HG02852 (cell line): ENCODE data around the gene COLGALT1.
"Not testable (repeated sequence)": the region's sequence is repeated elsewhere in the genome, so short reads cannot be mapped to it uniquely, and the experiment has no call there.

ENCODE experiments used
- ATAC-seq: cut with Tn5 transposase; IDR thresholded peaks from one replicate; pipeline ENCODE4 v1.9.1; 2021; ENCODE audit warnings: mild to moderate bottlenecking, moderate library complexity; ENCODE audit not compliant: unreplicated experiment

Gene COLGALT1

DNA sequence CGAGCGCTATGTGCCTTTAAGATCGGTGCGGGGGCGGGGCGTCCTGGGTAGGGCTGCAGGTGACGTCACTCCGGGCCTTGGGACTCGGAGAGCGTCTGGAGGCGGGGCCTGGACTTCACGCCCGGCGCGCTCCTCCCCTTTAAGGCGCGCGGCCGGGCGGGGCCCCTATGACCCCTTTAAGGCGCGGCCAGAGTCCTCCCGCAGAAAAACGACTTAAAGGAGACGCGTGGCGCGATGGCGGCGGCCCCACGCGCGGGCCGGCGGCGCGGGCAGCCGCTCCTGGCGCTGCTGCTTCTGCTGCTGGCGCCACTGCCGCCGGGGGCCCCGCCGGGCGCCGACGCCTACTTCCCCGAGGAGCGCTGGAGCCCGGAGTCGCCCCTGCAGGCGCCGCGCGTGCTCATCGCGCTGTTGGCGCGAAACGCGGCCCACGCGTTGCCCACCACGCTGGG lies at the start of gene COLGALT1:
Gene COLGALT1 (plus strand): TSS at position 170 of the 449 bp plus-strand sequence. CDS start 65 bp downstream, at position 235.
- peak; percentile 91 for ATAC-seq

DNA sequence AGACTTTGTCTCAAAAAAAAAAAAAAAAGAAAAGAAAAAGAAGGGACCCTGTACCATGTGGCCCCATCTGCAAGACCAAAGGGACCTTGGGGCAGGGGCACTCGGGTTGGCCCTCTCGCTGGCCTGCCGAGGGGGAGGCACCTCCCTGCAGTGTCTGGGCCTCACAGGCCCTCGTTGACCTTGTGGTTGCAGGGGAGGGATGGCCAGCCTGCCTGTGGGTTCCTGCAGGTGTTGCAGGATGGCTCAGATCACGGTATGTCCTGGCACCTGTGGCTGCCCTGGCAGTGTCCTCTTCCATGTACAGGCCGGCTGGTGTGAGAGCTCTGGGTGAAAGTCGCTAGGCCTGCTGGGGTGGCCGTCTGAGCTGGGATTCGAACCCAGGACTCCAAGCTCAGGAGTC lies 48.7 kb upstream of the COLGALT1 start:
- ATAC-seq, result no peak

DNA sequence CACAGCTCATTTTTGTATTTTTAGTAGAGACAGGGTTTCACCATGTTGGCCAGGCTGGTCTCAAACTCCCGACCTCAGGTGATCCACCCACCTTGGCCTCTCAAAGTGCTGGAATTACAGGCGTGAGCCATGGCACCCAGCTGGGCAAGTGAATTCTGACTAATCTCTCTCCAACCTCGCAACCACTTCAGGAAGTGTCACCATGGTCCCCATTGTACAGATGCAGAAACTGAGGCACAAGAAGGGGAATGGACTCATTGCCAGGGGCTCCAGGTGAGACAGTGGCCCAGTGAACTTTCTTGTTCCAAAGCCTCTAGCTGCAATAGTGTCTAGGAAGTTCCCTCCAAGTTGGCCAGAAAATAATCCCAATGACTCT lies 46.9 kb upstream of the COLGALT1 start:
- not testable (repeated sequence) for ATAC-seq

DNA sequence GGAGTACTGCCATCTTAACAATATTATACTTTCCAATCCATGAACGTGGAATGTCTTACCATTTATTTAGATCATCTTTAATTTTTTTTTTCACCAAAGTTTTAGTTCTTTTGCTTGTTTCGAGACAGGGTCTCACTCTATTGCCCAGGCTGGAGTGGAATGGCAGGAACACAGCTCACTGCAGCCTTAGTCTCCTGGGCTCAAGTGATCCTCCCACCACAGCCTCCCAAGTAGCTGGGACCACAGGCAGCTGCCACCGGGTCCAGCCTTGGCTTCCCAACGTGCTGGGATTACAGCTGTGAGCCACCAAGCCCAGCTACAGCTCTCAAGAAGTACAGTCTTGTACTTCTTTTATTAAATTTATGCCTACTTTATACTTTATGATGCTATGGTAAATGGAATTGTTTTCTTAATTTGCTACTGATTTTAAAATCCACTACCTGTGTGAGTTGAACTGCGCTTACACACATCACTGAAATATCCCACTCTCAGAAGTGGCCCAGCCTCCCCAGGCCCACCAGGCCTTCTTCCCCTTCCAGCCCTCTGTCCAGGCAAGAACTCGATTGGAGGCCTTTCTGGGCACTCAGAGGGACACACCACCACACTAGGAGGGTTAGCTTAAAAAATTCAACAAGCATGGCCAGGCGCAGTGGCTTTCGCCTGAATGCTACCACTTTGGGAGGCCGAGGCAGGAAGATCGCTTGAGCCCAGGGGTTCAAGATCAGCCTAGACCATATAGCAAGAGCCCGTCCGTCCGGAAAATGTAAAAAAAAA lies 45.0 kb upstream of the COLGALT1 start:
- no peak for ATAC-seq

DNA sequence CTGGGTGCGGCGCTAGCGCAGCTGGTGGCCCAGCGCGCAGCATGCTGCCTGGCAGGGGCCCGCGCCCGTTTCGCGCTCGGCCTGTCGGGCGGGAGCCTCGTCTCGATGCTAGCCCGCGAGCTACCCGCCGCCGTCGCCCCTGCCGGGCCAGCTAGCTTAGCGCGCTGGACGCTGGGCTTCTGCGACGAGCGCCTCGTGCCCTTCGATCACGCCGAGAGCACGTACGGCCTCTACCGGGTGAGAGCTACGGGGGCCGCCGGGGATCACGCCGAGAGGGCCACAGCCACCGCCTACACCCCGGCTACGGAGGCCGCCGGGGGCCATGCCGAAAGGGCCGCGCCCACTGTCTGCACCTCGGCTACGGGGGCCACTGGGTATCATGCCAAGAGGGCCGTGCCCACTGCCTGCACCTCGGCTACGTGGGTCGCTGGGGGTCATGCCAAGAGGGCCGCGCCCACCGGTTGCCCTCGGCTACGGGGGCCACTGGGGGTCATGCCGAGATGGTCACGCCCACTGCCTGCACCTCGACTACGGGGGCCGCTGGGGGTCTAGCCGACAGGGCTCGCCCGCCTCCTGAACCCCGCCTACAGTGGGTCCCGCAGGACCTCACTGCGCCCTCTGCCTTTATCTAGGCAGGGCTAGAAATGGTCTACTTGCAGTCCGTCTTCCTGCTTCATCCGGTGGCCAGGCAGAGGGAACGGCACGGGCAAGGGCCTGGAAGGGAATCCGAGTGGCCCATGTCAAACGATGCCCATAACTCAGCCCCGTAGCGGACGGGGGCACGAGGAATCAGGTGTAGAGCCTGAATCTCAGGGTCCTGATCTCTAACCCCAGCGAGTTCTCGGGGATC lies 43.5 kb upstream of the COLGALT1 start:
- peak; percentile 55 for ATAC-seq

DNA sequence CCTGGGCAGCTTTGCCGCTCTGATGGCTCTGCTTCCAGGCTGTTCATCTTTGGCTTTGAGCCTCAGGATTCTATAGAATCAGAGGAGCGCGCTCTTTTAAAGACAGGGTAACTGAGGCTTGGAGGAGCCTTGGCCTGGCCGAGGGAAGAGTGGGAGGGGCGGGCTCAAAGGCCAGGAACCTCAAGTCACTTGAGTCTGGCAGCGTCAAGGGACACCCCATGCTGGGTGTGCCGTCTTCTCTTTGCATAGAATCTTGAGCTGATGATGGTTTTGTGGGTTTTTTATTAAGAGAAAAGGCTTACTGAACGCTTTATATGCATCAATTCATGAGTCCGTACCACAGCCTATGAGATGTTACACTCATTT lies 42.9 kb upstream of the COLGALT1 start:
- no peak for ATAC-seq

DNA sequence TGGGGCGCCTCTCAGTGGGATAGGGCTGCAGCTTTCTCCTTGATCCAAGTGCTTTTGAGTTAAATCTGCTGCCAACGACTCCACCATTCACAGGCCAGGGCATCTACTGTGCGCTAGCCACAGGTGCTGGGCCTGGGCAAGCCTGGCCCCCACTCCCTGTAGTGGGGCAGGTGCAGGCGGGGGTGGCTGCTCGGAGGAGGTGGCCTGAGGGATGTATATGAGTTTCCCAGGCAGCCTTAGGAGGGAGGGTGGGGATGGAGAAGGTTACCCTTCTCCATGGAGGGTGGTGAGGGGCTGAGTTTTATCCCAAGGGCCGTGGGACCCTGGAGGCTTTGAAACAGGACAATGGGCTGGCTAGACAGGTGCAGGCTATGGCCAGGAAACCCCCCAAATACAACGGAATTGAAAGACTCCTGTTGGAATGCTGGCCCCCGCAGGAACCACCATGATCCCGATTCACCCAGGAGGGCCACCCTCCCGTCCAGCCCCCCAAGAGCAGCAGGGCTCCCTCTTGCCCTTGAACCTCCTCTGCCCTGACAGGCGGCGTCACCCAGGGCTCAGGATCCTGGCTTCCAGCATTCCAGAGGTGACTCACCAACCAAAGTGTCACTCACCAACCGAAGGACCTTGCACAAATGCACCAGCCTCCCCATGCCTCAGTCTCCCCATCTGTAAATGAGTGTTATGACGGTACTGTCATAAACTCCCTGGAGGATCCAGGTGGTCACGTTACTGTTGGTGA lies 39.9 kb upstream of the COLGALT1 start:
- no peak for ATAC-seq

DNA sequence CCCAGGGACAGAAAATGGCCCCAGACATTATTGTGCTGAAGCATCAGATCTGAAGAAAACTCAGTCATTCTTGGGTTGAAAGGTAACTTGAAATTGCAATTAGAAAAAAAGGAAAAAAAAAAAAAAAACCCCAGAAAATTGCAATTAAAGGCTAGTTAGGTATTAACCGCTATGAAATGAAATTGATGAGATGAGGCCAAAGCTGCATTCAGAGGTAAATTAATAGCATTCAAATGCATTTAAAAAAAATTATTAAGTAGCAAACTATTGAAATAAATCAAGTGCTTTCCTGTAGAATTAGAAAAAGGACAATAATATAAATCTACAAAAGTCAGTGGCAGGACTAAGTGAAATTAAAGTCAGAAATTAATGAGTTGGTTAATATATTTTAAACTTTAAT lies 37.6 kb upstream of the COLGALT1 start:
- ATAC-seq, result no peak

DNA sequence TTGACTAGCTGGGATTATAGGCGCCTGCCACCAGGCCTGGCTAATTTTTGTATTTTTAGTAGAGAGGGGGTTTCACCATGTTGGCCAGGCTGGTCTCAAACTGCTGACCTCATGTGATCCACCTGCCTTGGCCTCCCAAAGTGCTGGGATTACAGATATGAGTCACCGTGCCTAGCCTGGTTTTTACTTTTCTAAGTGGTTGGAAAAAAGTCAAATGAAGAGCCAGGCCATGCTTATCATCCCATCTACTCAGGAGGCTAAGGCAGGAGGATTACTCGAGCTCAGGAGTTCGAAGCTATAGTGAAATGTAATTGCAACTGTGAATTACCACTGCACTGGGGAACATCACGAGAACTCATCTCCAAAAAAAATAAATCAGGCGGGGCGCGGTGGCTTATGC lies 36.8 kb upstream of the COLGALT1 start:
- ATAC-seq, result not testable (repeated sequence)

DNA sequence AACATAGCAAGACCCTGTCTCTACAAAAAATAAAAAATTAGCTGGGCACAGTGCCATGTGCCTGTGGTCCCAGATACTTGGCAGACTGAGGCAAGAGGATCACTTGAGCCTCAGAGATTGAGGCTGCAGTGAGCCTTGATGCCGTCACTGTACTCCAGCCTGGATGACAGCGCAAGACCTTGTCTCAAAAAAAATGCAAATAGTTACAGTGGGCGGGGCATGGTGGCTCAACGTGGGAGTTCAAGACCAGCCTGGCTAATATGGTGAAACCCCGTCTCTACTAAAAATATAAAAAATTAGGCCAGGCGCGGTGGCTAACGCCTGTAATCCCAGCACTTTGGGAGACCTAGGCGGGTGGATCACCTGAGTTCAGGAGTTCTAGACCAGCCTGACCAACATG lies 35.5 kb upstream of the COLGALT1 start:
- ATAC-seq, result no peak

DNA sequence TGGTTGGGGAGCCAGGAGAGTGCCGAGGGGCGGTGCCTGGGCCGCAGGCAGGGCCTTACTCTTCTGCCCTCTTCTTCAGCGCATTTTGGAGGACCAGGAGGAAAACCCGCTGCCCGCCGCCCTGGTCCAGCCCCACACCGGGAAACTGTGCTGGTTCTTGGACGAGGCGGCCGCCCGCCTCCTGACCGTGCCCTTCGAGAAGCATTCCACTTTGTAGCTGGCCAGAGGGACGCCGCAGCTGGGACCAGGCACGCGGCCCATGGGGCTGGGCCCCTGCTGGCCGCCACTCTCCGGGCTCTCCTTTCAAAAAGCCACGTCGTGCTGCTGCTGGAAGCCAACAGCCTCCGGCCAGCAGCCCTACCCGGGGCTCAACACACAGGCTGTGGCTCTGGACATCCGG lies 34.6 kb upstream of the COLGALT1 start:
- ATAC-seq, result no peak

DNA sequence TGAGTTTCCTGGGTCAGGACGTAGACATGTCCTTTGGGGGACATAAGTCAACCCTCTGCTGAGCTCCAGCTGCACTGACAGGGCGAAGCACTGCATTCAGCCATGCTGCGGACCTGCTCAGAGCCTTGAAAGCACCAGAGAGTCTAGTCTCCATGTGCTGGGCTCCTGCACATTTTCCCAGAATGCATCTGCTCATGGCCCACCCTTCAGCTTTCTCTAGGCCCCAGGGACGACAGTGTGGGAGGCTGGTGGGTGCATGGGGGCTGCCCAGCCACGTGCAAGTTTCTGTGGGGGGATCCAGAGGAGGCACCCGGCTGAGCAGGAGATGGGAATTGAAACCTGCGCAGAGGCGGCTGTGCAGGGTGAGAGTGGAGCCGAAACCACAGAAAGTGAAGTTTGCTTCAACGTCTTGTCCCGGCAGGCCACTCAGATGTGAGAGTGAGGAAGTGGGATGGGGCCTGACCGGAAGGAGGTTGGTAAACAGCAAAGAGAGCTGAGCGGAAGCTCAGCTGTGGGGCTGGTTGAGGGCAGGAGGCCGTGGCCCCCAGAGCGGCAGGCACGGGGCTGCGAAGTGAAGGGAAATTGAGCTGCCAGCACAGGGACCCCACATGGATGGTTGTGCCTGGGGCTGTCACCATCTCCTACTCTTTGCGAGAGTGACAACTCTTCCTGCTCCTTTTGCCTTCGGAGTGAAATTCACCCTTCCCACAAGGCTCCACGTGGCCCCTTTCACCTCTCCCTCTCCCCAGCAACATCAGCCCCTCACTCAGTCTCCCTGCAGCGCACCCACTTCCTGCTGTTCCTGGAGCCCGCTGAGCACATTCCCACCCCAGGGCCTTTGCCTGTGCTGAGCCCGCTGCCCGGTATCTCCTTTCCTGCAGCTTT lies 32.2 kb upstream of the COLGALT1 start:
- ATAC-seq, result peak; percentile 72

DNA sequence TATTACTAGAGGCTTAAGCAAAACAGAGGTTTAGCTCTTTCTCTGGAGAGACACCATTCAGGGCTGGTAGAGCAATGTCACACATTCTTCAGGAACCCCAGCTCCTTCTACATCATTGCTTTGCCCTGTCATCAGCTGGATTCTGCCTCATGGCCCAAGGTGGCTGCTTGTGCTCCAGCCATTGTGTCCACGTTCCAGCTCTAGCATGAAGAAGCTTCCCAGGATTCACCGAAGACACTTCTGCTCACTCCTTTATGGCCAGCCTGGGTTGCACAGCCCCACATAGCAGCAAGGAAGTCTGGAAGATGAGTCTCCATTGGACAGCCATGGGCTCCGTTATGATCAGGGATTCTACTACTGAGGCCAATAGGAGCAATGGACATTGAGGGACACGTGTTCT lies 30.8 kb upstream of the COLGALT1 start:
- no peak for ATAC-seq

DNA sequence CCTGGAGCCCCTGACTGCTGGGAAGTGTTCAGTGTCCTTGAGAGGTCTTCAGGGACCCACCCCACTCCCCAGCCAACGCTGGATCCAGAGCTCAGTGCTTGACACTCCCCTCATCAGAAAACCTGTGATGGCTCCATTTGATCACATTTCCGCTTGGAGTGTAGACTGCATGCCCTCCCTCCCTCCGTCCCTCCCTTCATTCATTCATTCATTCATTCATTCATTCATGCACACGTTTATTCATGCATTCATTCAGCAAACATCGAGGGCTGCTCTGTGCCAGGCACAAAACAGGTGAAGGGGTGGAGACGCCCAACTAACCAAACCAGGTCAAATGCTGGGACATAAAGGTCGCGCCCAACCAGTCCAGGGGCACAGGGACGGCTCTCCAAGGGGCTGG lies 30.3 kb upstream of the COLGALT1 start:
- ATAC-seq, result no peak

DNA sequence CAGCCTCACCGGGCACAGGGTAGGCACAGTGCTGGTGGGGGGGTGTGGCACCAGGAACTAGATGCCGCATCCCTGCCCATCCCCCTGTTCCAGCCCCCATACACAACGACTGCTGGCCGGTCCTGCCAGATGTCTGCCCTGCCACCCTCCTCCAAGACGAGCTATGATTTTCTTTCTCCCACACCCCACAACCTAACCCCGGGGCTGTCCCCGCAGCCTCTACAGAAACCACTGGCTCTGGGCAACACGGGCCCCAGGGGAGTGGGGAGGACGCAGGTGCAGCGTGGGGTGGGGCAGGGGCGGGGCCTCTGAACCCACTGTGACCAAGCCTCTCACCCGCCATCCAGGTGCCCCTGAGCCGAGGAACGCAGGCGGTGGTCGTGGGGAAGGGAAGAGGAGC lies 28.5 kb upstream of the COLGALT1 start:
- ATAC-seq, result peak; percentile 38

DNA sequence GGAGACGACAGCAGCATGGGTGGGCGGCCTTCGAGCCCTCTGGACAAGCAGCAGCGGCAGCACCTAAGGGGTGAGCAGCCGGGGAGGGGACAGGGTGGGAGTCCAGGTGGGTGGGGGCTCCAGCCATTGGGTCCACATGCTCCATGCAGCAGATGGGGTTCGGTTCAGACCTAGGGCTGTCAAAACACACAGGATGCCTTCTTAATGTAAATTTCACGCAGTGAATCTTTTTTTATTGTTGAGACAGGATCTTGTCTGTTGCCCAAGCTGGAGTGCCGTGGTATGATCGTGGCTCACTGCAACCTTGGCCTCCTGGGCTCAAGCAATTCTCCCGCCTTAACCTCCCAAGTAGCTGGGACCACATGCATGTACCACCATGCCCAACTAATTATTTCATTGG lies 28.1 kb upstream of the COLGALT1 start:
- ATAC-seq, result no peak

DNA sequence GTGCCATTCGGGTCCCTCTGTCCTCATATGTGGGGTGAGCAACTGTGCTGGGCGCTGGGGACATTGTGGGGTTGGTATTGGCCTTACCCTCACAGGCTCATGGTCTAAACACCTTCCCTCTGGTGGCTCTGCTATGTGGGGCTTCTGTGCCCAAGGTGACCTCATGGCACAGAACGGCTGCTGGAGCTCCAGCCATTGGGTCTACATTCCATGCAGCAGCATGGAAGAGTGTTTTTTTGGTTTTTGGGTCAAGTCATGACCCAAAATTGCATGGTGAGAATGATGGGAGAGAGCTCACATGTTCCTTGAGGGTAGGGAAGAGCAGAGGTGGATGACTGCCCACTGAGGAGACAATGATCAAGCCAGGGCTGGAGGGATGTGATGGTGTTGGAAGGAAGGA lies 26.8 kb upstream of the COLGALT1 start:
- ATAC-seq, result no peak

DNA sequence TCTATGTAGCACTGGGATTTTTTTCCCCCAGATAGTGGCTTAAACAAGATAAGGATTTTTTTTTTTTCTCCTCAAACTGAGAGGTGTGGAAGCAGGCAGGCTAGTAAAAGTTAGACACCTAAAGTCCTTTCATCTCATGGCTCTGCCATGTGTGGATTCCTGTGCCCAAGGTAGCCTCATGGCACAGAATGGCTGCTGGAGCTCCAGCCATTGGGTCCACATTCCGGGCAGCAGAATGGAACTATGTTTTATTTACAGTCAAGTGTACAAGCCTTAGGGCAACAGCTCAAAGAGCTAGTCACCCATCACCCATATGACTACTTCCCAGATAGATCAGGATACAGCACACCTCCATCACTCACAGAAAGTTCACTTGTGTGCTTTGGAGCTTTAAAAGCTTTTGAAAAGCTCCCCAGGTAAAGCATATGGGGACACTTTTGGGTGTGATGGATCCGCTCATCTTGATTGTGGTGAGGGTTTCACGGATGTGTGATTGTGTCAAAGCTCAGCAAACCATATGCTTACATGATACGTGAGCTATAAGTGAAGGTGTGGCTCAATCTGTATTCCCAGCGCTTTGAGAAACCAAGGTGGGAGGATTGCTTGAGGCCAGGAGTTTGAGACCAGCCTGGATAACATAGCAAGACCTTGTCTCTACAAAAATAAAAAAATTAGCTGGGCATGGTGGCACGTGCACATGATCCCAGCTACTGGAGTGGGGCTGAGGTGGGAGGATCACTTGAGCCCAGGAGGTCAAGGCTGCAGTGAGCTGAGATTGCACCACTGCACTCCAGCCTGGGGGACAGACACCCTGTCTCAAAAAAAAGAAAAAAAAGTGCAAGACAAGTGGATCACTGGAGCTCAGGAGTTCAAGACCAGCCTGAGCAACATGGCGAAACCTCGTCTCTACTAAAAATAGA lies 25.9 kb upstream of the COLGALT1 start:
- no peak for ATAC-seq

DNA sequence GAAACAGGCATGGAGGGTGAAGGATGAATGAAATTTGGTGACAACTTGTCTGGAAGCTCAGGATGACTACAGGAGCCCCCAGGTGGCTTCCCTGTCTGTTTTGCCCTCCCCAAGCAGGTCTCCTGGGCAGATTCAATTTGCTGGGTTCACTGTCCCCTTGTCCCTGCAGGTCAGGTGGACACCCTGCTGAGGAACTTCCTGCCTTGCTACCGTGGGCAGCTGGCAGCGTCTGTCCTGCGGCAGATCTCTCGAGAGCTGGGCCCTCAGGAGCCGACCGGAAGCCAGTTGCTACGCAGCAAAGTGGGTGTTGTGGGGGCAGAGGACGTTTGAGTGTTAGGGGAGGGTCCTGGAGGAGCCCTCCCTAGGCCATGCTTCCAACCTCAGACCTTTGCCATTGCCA lies 24.9 kb upstream of the COLGALT1 start:
- ATAC-seq, result no peak
